HEK293T (cell line): ENCODE results near the gene UBE2G2.

ENCODE experiments used
- CTCF ChIA-PET: fragments of 350-600 bp; formaldehyde crosslinking; extraction: SDS; loops from one replicate; lab custom pipeline; 2021; ENCODE audit warnings: antibody characterized with exemption, inconsistent platforms; lab: Yijun Ruan, JAX
- POLR2A ChIA-PET: fragments of 350-600 bp; formaldehyde crosslinking; extraction: SDS; loops from one replicate; lab custom pipeline; 2020; ENCODE audit warnings: antibody characterized with exemption, inconsistent platforms; lab: Yijun Ruan, JAX
- DNase-seq: peaks from one replicate; pipeline ENCODE4 v3.0.0; 2012; ENCODE audit warnings: mixed read lengths; ENCODE audit errors: extremely low spot score
- ARNT ChIP-seq: fragments of 450-650 bp; IDR thresholded peaks from 2 replicates; pipeline ENCODE4 v1.6.1; 2017; ENCODE audit warnings: mild to moderate bottlenecking
- BHLHE40 ChIP-seq: fragments of 450-650 bp; IDR thresholded peaks from 2 replicates; pipeline ENCODE4 v1.6.1; 2016; ENCODE audit warnings: mild to moderate bottlenecking, moderate library complexity, borderline replicate concordance
- CTBP1 ChIP-seq: fragments of 450-650 bp; IDR thresholded peaks from 2 replicates; pipeline ENCODE4 v1.6.1; 2016; ENCODE audit warnings: borderline replicate concordance
- ELF4 ChIP-seq: fragments of 450-650 bp; IDR thresholded peaks from 2 replicates; pipeline ENCODE4 v1.6.1; 2017; ENCODE audit warnings: antibody characterized with exemption
- FOXA1 ChIP-seq: fragments of 450-650 bp; IDR thresholded peaks from 2 replicates; pipeline ENCODE4 v1.6.1; 2016; ENCODE audit warnings: mild to moderate bottlenecking
- FOXK2 ChIP-seq: fragments of 450-650 bp; IDR thresholded peaks from 2 replicates; pipeline ENCODE4 v1.6.1; 2016; ENCODE audit warnings: mild to moderate bottlenecking
- FOXM1 ChIP-seq: fragments of 450-650 bp; IDR thresholded peaks from 2 replicates; pipeline ENCODE4 v1.6.1; 2017; ENCODE audit warnings: mild to moderate bottlenecking, borderline replicate concordance
- HDGF ChIP-seq: fragments of 450-650 bp; IDR thresholded peaks from 2 replicates; pipeline ENCODE4 v1.6.1; 2017; ENCODE audit warnings: antibody characterized with exemption, borderline replicate concordance
- L3MBTL2 ChIP-seq: fragments of 450-650 bp; conservative IDR thresholded peaks from 2 replicates; pipeline ENCODE4 v1.6.1; 2016; ENCODE audit warnings: mild to moderate bottlenecking
- LEF1 ChIP-seq: fragments of 450-650 bp; IDR thresholded peaks from 2 replicates; pipeline ENCODE4 v1.6.1; 2017; ENCODE audit warnings: mild to moderate bottlenecking, borderline replicate concordance
- NFRKB ChIP-seq: fragments of 450-650 bp; IDR thresholded peaks from 2 replicates; pipeline ENCODE4 v1.6.1; 2016; ENCODE audit warnings: mild to moderate bottlenecking, moderate library complexity
- PKNOX1 ChIP-seq: fragments of 450-650 bp; IDR thresholded peaks from 2 replicates; pipeline ENCODE4 v1.6.1; 2016
- SP1 ChIP-seq: fragments of 450-650 bp; IDR thresholded peaks from 2 replicates; pipeline ENCODE4 v1.6.1; 2017
- SUZ12 ChIP-seq: fragments of 450-650 bp; IDR thresholded peaks from 2 replicates; pipeline ENCODE4 v1.6.1; 2016; ENCODE audit warnings: mild to moderate bottlenecking
- TARDBP ChIP-seq: fragments of 450-650 bp; IDR thresholded peaks from 2 replicates; pipeline ENCODE4 v1.6.1; 2016
- ZNF384 ChIP-seq: fragments of 450-650 bp; IDR thresholded peaks from 2 replicates; pipeline ENCODE4 v1.6.1; 2016

The UBE2G2 gene

GRCh38 chr21:44751799-44752636 is 49.6 kb downstream of the UBE2G2 start:
- CTCF ChIA-PET: interaction anchor here (1.6 kb wide), 1 partner anchor 9 kb away, joined by 3 read pairs; no protein-coding TSS in a partner anchor
- POLR2A ChIA-PET: no interaction called here
- TF ChIP-seq FOXM1 (no peak), BHLHE40 (no peak), SP1 (no peak), ZNF384 (no peak), HDGF (no peak), TARDBP (no peak), ELF4 (no peak), PKNOX1 (no peak), ARNT (no peak), L3MBTL2 (no peak), NFRKB (no peak), FOXA1 (no peak), SUZ12 (no peak), LEF1 (no peak), FOXK2 (no peak)
- DNase-seq: no peak

- DNase-seq: no peak
- ChIA-PET POLR2A (no interaction called here), CTCF (no interaction called here)
- TF ChIP-seq FOXK2 (no peak), TARDBP (no peak)
These were observed 50.3 kb downstream of the UBE2G2 start for GRCh38 chr21:44751186-44751798.

GRCh38 chr21:44750675-44751025 is 51.0 kb downstream of the UBE2G2 start:
- ChIA-PET POLR2A (no interaction called here), CTCF (no interaction called here)
- no peak for TF ChIP-seq L3MBTL2
- TF ChIP-seq PKNOX1: no peak
- no peak for TF ChIP-seq CTBP1
- TF ChIP-seq NFRKB: no peak
- TF ChIP-seq TARDBP: no peak
- no peak for TF ChIP-seq HDGF
- TF ChIP-seq FOXM1: no peak
- no peak for TF ChIP-seq BHLHE40
- no peak for TF ChIP-seq SP1
- no peak for DNase-seq

GRCh38 chr21:44749759-44750674 is 51.6 kb downstream of the UBE2G2 start:
- TF ChIP-seq TARDBP: no peak
- no peak for TF ChIP-seq FOXK2
- TF ChIP-seq HDGF: no peak
- TF ChIP-seq ZNF384: no peak
- TF ChIP-seq NFRKB: no peak
- POLR2A ChIA-PET: no interaction called here
- CTCF ChIA-PET: no interaction called here
- no peak for DNase-seq

- POLR2A ChIA-PET: no interaction called here
- DNase-seq: no peak
- TF ChIP-seq CTBP1 (no peak), FOXA1 (no peak), ZNF384 (no peak), PKNOX1 (no peak), NFRKB (no peak), TARDBP (no peak), LEF1 (no peak), FOXK2 (no peak), FOXM1 (no peak), SP1 (no peak), ARNT (no peak), SUZ12 (no peak)
- CTCF ChIA-PET: interaction anchor here (0.8 kb wide), 1 partner anchor 13 kb away, joined by 3 read pairs; no protein-coding TSS in a partner anchor
These were observed 52.4 kb downstream of the UBE2G2 start for GRCh38 chr21:44749116-44749758.
